Measurements from ENCODE around the gene ABHD6. TPM values are rescaled to one million over a fixed set of nuclear protein-coding genes. Genes with fewer than 3 reads are reported as not detected.
A peak's percentile ranks its signal among the peaks of the same experiment; 100 is the strongest.

The ABHD6 gene
- total and polyA plus RNA-seq, 9 of the 15 experiments (the other 6 are each of a cell fraction or from before 2014, with no cell fraction given): 0.53 to 3.6 (median 2.5) TPM

- TF ChIP-seq NRF1 (conservative IDR thresholded peaks at IDR 0.05 in 1 of 2, IDR thresholded peaks at IDR 0.05 in 1 of 2) (no peak), XRCC5 (IDR thresholded peaks at IDR 0.05; ENCODE audit: low read depth, low read length) (no peak), PBX2 (CRISPR knock-in tag; IDR thresholded peaks at IDR 0.05; ENCODE audit: low read depth) (no peak), PBX2 (tag; conservative IDR thresholded peaks at IDR 0.05; ENCODE audit: low read depth) (no peak), ZNF431 (CRISPR knock-in tag; IDR thresholded peaks at IDR 0.05) (no peak), SRSF3 (IDR thresholded peaks at IDR 0.05; ENCODE audit: insufficient read depth, low read length) (no peak), CREM (IDR thresholded peaks at IDR 0.05; ENCODE audit: low read depth) (peak; percentile 59), FOXP1 (CRISPR knock-in tag; IDR thresholded peaks at IDR 0.05) (no peak), PRDM10 (IDR thresholded peaks at IDR 0.05; ENCODE audit: partially characterized antibody) (no peak), CEBPB (tag; IDR thresholded peaks at IDR 0.05) (no peak), ZNF644 (tag; IDR thresholded peaks at IDR 0.05; ENCODE audit: low read depth) (no peak), CCNT2 (IDR thresholded peaks at IDR 0.05; ENCODE audit: borderline replicate concordance, extremely low read depth, insufficient read length, low read depth, low read length) (no peak), ZFPM2 (CRISPR knock-in tag; IDR thresholded peaks at IDR 0.05) (no peak)
- TF ChIP-seq, protein P1, sequence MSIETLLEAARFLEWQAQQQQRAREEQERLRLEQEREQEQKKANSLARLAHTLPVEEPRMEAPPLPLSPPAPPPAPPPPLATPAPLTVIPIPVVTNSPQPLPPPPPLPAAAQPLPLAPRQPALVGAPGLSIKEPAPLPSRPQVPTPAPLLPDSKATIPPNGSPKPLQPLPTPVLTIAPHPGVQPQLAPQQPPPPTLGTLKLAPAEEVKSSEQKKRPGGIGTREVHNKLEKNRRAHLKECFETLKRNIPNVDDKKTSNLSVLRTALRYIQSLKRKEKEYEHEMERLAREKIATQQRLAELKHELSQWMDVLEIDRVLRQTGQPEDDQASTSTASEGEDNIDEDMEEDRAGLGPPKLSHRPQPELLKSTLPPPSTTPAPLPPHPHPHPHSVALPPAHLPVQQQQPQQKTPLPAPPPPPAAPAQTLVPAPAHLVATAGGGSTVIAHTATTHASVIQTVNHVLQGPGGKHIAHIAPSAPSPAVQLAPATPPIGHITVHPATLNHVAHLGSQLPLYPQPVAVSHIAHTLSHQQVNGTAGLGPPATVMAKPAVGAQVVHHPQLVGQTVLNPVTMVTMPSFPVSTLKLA (conservative IDR thresholded peaks at IDR 0.05): no peak
- TF ChIP-seq, protein P2, sequence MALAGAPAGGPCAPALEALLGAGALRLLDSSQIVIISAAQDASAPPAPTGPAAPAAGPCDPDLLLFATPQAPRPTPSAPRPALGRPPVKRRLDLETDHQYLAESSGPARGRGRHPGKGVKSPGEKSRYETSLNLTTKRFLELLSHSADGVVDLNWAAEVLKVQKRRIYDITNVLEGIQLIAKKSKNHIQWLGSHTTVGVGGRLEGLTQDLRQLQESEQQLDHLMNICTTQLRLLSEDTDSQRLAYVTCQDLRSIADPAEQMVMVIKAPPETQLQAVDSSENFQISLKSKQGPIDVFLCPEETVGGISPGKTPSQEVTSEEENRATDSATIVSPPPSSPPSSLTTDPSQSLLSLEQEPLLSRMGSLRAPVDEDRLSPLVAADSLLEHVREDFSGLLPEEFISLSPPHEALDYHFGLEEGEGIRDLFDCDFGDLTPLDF (CRISPR knock-in tag; IDR thresholded peaks at IDR 0.05): no peak
- TF ChIP-seq, protein P3, sequence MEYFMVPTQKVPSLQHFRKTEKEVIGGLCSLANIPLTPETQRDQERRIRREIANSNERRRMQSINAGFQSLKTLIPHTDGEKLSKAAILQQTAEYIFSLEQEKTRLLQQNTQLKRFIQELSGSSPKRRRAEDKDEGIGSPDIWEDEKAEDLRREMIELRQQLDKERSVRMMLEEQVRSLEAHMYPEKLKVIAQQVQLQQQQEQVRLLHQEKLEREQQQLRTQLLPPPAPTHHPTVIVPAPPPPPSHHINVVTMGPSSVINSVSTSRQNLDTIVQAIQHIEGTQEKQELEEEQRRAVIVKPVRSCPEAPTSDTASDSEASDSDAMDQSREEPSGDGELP (CRISPR knock-in tag; IDR thresholded peaks at IDR 0.05; ENCODE audit: borderline replicate concordance): no peak
- TF ChIP-seq, protein P4, sequence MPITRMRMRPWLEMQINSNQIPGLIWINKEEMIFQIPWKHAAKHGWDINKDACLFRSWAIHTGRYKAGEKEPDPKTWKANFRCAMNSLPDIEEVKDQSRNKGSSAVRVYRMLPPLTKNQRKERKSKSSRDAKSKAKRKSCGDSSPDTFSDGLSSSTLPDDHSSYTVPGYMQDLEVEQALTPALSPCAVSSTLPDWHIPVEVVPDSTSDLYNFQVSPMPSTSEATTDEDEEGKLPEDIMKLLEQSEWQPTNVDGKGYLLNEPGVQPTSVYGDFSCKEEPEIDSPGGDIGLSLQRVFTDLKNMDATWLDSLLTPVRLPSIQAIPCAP (CRISPR knock-in tag; IDR thresholded peaks at IDR 0.05; ENCODE audit: borderline replicate concordance): no peak
These were observed 22.7 kb downstream of the ABHD6 start (continued) for GRCh38 chr3:58260261-58260731.

All from K562 (cell line).